ENCODE measurements around the gene FARS2.
"Not testable (repeated sequence)": the region's sequence is repeated elsewhere in the genome, so short reads cannot be mapped to it uniquely, and the experiment has no call there.

FARS2 gene

GRCh38 chr6:5554226-5554625 lies 292.9 kb downstream of the FARS2 start:
- TF ChIP-seq POLR2A (IDR thresholded peaks at IDR 0.05; ENCODE audit: low read depth, low read length) = no peak
- no peak for FAIRE-seq
- no peak for DNase-seq (ENCODE audit: insufficient read length, low spot score)

GRCh38 chr6:5556011-5556410 lies 294.7 kb downstream of the FARS2 start:
- DNase-seq (ENCODE audit: insufficient read length, low spot score) (no peak), FAIRE-seq (no peak)
- no peak for TF ChIP-seq POLR2A (IDR thresholded peaks at IDR 0.05; ENCODE audit: low read depth, low read length)

GRCh38 chr6:5557506-5557905 lies 296.2 kb downstream of the FARS2 start:
- FAIRE-seq (no peak), DNase-seq (ENCODE audit: insufficient read length, low spot score) (no peak)
- TF ChIP-seq POLR2A (IDR thresholded peaks at IDR 0.05; ENCODE audit: low read depth, low read length) = no peak

GRCh38 chr6:5559651-5560050 lies 298.3 kb downstream of the FARS2 start:
- no peak for DNase-seq (ENCODE audit: insufficient read length, low spot score)
- FAIRE-seq = no peak
- TF ChIP-seq POLR2A (IDR thresholded peaks at IDR 0.05; ENCODE audit: low read depth, low read length) = no peak

- DNase-seq (ENCODE audit: insufficient read length, low spot score) (no peak), FAIRE-seq (no peak)
- TF ChIP-seq POLR2A (IDR thresholded peaks at IDR 0.05; ENCODE audit: low read depth, low read length) = no peak
Observed at GRCh38 chr6:5562277-5562676, 301.0 kb downstream of the FARS2 start.

GRCh38 chr6:5563086-5563485 lies 301.8 kb downstream of the FARS2 start:
- TF ChIP-seq POLR2A (IDR thresholded peaks at IDR 0.05; ENCODE audit: low read depth, low read length) = no peak
- FAIRE-seq (no peak), DNase-seq (ENCODE audit: insufficient read length, low spot score) (no peak)

GRCh38 chr6:5564746-5565145 lies 303.4 kb downstream of the FARS2 start:
- not testable (repeated sequence) for FAIRE-seq; DNase-seq (ENCODE audit: insufficient read length, low spot score)

GRCh38 chr6:5565971-5566370 lies 304.7 kb downstream of the FARS2 start:
- DNase-seq (ENCODE audit: insufficient read length, low spot score) = no peak
- TF ChIP-seq POLR2A (IDR thresholded peaks at IDR 0.05; ENCODE audit: low read depth, low read length) = no peak
- FAIRE-seq = no peak

GRCh38 chr6:5566718-5567117 lies 305.4 kb downstream of the FARS2 start:
- FAIRE-seq = no peak
- TF ChIP-seq POLR2A (IDR thresholded peaks at IDR 0.05; ENCODE audit: low read depth, low read length) = no peak
- DNase-seq (ENCODE audit: insufficient read length, low spot score) = no peak

- FAIRE-seq (no peak), DNase-seq (ENCODE audit: insufficient read length, low spot score) (no peak)
- no peak for TF ChIP-seq POLR2A (IDR thresholded peaks at IDR 0.05; ENCODE audit: low read depth, low read length)
Observed at GRCh38 chr6:5567352-5567751, 306.0 kb downstream of the FARS2 start.

GRCh38 chr6:5567890-5568289 lies 306.6 kb downstream of the FARS2 start:
- FAIRE-seq = no peak

GRCh38 chr6:5569491-5569890 lies 308.2 kb downstream of the FARS2 start:
- FAIRE-seq (no peak), DNase-seq (ENCODE audit: insufficient read length, low spot score) (no peak)
- TF ChIP-seq POLR2A (IDR thresholded peaks at IDR 0.05; ENCODE audit: low read depth, low read length) = no peak

More at GRCh38 chr6:5567890-5568289, 306.6 kb downstream of the FARS2 start:
- no peak for TF ChIP-seq POLR2A (IDR thresholded peaks at IDR 0.05; ENCODE audit: low read depth, low read length)
- no peak for DNase-seq (ENCODE audit: insufficient read length, low spot score)

- DNase-seq (ENCODE audit: insufficient read length, low spot score) = no peak
- FAIRE-seq = no peak
- no peak for TF ChIP-seq POLR2A (IDR thresholded peaks at IDR 0.05; ENCODE audit: low read depth, low read length)
Observed at GRCh38 chr6:5570641-5571040, 309.3 kb downstream of the FARS2 start.

- FAIRE-seq (no peak), DNase-seq (ENCODE audit: insufficient read length, low spot score) (no peak)
- TF ChIP-seq POLR2A (IDR thresholded peaks at IDR 0.05; ENCODE audit: low read depth, low read length) = no peak
Observed at GRCh38 chr6:5580736-5581581, 319.6 kb downstream of the FARS2 start.

GRCh38 chr6:5582762-5583161 lies 321.4 kb downstream of the FARS2 start:
- DNase-seq (ENCODE audit: insufficient read length, low spot score) (no peak), FAIRE-seq (peak; percentile 45)
- TF ChIP-seq POLR2A (IDR thresholded peaks at IDR 0.05; ENCODE audit: low read depth, low read length) = no peak
